HepG2 (cell line): ENCODE data around the gene SYNDIG1.

Source experiments
- JUN ChIP-seq: sonication (generic); formaldehyde crosslinking; IDR thresholded peaks from 2 replicates; pipeline ENCODE4 v1.4.0; 2020; ENCODE audit warnings: mild to moderate bottlenecking, missing genetic modification reagents
- ZNF891 ChIP-seq: sonication (generic); formaldehyde crosslinking; IDR thresholded peaks from 2 replicates; pipeline ENCODE4 v1.5.0; 2020; ENCODE audit warnings: mild to moderate bottlenecking, missing genetic modification reagents
- TF ChIP-seq, protein P1 (sequence below): sonication (generic); formaldehyde crosslinking; IDR thresholded peaks from 2 replicates; pipeline ENCODE4 v1.4.0; 2020; ENCODE audit warnings: missing genetic modification reagents, borderline replicate concordance

DNA sequence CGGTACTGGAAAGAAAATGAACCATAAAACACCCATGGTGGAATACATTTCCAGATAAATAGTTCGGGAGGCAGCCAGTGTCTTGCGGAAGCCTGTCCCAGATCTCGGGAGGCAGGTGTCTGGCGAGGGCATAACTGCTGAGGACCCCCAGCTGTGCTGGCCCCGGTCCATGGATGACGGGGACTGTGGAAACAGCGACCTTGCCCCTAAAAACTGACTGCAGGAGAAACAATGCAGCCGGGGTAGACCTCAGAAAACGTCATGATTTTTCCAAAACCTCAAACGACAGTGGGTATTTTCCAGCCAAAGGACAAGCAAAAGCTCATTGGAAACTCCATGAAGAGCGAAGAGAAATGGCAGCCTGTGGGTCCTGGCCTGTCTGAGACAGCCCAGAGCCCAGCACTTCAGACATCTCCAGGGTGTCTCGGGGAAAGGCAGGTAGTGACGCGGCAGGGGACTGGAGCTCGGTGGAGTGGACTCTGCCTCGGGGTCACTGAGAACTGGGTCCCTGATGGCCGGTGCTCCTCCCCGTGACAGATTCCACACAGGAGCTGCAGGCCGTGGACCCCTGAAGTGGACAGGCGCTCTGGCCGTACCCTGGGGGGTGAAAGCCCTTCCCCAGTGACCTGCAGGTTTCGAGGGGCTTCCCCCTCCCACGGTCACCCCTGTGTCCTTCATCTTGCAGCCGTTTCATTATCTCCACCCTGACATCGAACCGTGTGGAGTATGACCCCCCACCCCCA is 188.6 kb downstream of the SYNDIG1 start:
- TF ChIP-seq JUN (CRISPR knock-in tag) (no peak), ZNF891 (CRISPR knock-in tag) (no peak)
- TF ChIP-seq, protein P1, sequence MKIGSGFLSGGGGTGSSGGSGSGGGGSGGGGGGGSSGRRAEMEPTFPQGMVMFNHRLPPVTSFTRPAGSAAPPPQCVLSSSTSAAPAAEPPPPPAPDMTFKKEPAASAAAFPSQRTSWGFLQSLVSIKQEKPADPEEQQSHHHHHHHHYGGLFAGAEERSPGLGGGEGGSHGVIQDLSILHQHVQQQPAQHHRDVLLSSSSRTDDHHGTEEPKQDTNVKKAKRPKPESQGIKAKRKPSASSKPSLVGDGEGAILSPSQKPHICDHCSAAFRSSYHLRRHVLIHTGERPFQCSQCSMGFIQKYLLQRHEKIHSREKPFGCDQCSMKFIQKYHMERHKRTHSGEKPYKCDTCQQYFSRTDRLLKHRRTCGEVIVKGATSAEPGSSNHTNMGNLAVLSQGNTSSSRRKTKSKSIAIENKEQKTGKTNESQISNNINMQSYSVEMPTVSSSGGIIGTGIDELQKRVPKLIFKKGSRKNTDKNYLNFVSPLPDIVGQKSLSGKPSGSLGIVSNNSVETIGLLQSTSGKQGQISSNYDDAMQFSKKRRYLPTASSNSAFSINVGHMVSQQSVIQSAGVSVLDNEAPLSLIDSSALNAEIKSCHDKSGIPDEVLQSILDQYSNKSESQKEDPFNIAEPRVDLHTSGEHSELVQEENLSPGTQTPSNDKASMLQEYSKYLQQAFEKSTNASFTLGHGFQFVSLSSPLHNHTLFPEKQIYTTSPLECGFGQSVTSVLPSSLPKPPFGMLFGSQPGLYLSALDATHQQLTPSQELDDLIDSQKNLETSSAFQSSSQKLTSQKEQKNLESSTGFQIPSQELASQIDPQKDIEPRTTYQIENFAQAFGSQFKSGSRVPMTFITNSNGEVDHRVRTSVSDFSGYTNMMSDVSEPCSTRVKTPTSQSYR (CRISPR knock-in tag): no peak
